Neural crest cell (in vitro differentiated cells): Measurements from ENCODE around the gene OSBPL9. TPM values are rescaled to one million over a fixed set of nuclear protein-coding genes. Genes with fewer than 3 reads are reported as not detected.

ENCODE experiments used
- DNase-seq: peaks from one replicate; pipeline ENCODE4 v3.0.0; 2021; ENCODE audit warnings: low read depth, mixed read lengths, low spot score
- H3K27ac Mint-ChIP-seq: one replicate; pipeline ENCODE4 v1.8.0; 2021; ENCODE audit warnings: mild to moderate bottlenecking, mixed read lengths; ENCODE audit not compliant: unreplicated experiment
- H3K27me3 Mint-ChIP-seq: 2 replicates; pipeline ENCODE4 v1.8.0; 2021; ENCODE audit warnings: low read depth, mild to moderate bottlenecking, mixed read lengths
- H3K36me3 Mint-ChIP-seq: 2 replicates; pipeline ENCODE4 v1.8.0; 2021; ENCODE audit warnings: low read depth, mild to moderate bottlenecking, mixed read lengths
- H3K4me1 Mint-ChIP-seq: 2 replicates; pipeline ENCODE4 v1.8.0; 2021; ENCODE audit warnings: mixed read lengths
- H3K4me3 Mint-ChIP-seq: one replicate; pipeline ENCODE4 v1.8.0; 2021; ENCODE audit warnings: mild to moderate bottlenecking, mixed read lengths
- H3K9me3 Mint-ChIP-seq: 2 replicates; pipeline ENCODE4 v1.8.0; 2021; ENCODE audit warnings: mixed read lengths
- CTCF ChIP-seq: fragments of 200-600 bp; sonication (generic); conservative IDR thresholded peaks from 2 replicates; pipeline ENCODE4 v1.5.0; 2021; ENCODE audit warnings: antibody characterized with exemption, mild to moderate bottlenecking
- total RNA-seq: library from RNA; stranded (reverse); gene quantifications from 2 replicates; pipeline ENCODE4 v1.2.1, GENCODE V29; 2021

OSBPL9 gene
- total RNA-seq, 1 donor from 2014 or later, result 76.7 TPM

- Mint-ChIP-seq H3K4me1 (peaks cover 12% of the 10 kb centered on the region), H3K9me3 (no peaks in the 10 kb centered on the region), H3K27me3 (no peaks in the 10 kb centered on the region), H3K36me3 (no peaks in the 10 kb centered on the region), H3K4me3 (no peak overlapping the region), H3K27ac (no peak overlapping the region)
- no peak for TF ChIP-seq CTCF
- no peak for DNase-seq
These were observed 13.0 kb downstream of the OSBPL9 start for GRCh38 chr1:51629918-51630317.

- Mint-ChIP-seq H3K27ac (no peak overlapping the region), H3K36me3 (no peaks in the 10 kb centered on the region), H3K4me1 (peaks cover 11% of the 10 kb centered on the region), H3K27me3 (no peaks in the 10 kb centered on the region), H3K9me3 (no peaks in the 10 kb centered on the region), H3K4me3 (no peak overlapping the region)
- no peak for DNase-seq
- no peak for TF ChIP-seq CTCF
These were observed 13.5 kb downstream of the OSBPL9 start for GRCh38 chr1:51630393-51630792.

GRCh38 chr1:51630922-51631321, 14.0 kb downstream of the OSBPL9 start:
- Mint-ChIP-seq H3K36me3 (no peaks in the 10 kb centered on the region), H3K27ac (no peak overlapping the region), H3K27me3 (no peaks in the 10 kb centered on the region), H3K9me3 (no peaks in the 10 kb centered on the region), H3K4me3 (no peak overlapping the region), H3K4me1 (peaks cover 11% of the 10 kb centered on the region)
- DNase-seq, result no peak
- TF ChIP-seq CTCF, result no peak

- H3K9me3 Mint-ChIP-seq, result no peaks in the 10 kb centered on the region
- no peak overlapping the region for H3K27ac Mint-ChIP-seq
- no peak for DNase-seq
- H3K27me3 Mint-ChIP-seq, result no peaks in the 10 kb centered on the region
- no peak for TF ChIP-seq CTCF
- H3K36me3 Mint-ChIP-seq, result no peaks in the 10 kb centered on the region
- peaks cover 11% of the 10 kb centered on the region for H3K4me1 Mint-ChIP-seq
- no peak overlapping the region for H3K4me3 Mint-ChIP-seq
These were observed 14.9 kb downstream of the OSBPL9 start for GRCh38 chr1:51631747-51632146.

GRCh38 chr1:51634618-51635017, 17.7 kb downstream of the OSBPL9 start:
- Mint-ChIP-seq H3K27me3 (no peaks in the 10 kb centered on the region), H3K27ac (no peak overlapping the region), H3K4me1 (no peaks in the 10 kb centered on the region), H3K4me3 (no peak overlapping the region), H3K9me3 (no peaks in the 10 kb centered on the region), H3K36me3 (no peaks in the 10 kb centered on the region)
- no peak for TF ChIP-seq CTCF
- DNase-seq, result no peak

- Mint-ChIP-seq H3K27ac (no peak overlapping the region), H3K36me3 (no peaks in the 10 kb centered on the region), H3K4me3 (no peak overlapping the region), H3K27me3 (no peaks in the 10 kb centered on the region), H3K9me3 (no peaks in the 10 kb centered on the region), H3K4me1 (no peaks in the 10 kb centered on the region)
- TF ChIP-seq CTCF, result no peak
- no peak for DNase-seq
These were observed 18.7 kb downstream of the OSBPL9 start for GRCh38 chr1:51635615-51636014.
